Activated CD8-positive, alpha-beta T cell treated with anti-CD3 and anti-CD28 coated beads, Interleukin-2, amount 10 ng/mL, durations not matched to agents 7 days and 5 days (primary cell): Measurements from ENCODE around the gene KRT85. TPM values are rescaled to one million over a fixed set of nuclear protein-coding genes. Genes with fewer than 3 reads are reported as not detected.
"Not testable (repeated sequence)": the region's sequence is repeated elsewhere in the genome, so short reads cannot be mapped to it uniquely, and the experiment has no call there.

Experiments
- ATAC-seq: fragments of 150-1000 bp; cut with Tn5 transposase; one replicate; pipeline ENCODE4 v1.10.0; 2021; ENCODE audit warnings: moderate library complexity
- CTCF ChIA-PET: fragments of 350-600 bp; sonication (Branson Sonifier 250); formaldehyde crosslinking; loops from one replicate; lab custom pipeline; 2021; ENCODE audit warnings: antibody characterized with exemption; lab: Charles Lee
- POLR2A ChIA-PET: fragments of 350-600 bp; sonication (Branson Sonifier 250); formaldehyde crosslinking; loops from one replicate; lab custom pipeline; 2021; ENCODE audit warnings: antibody characterized with exemption; lab: Charles Lee
- DNase-seq: peaks from one replicate; pipeline ENCODE4 v3.0.0-alpha.2; 2020
- H3K27ac Mint-ChIP-seq: one replicate; pipeline ENCODE4 v1.8.0; 2021; ENCODE audit warnings: mild to moderate bottlenecking, mixed read lengths
- H3K27me3 Mint-ChIP-seq: one replicate; pipeline ENCODE4 v1.8.0; 2021; ENCODE audit warnings: low read depth, mixed read lengths
- H3K36me3 Mint-ChIP-seq: one replicate; pipeline ENCODE4 v1.8.0; 2021; ENCODE audit warnings: low read depth, mixed read lengths
- H3K4me1 Mint-ChIP-seq: one replicate; pipeline ENCODE4 v1.8.0; 2021; ENCODE audit warnings: low read depth, mixed read lengths
- H3K4me3 Mint-ChIP-seq: one replicate; pipeline ENCODE4 v1.8.0; 2021; ENCODE audit warnings: mild to moderate bottlenecking, mixed read lengths
- H3K9me3 Mint-ChIP-seq: one replicate; pipeline ENCODE4 v1.8.0; 2022; ENCODE audit warnings: mixed read lengths; ENCODE audit not compliant: insufficient read depth
- total RNA-seq, 2 experiments: library from RNA; stranded (reverse); gene quantifications; one replicate each; pipeline ENCODE4 v1.2.3, GENCODE V29; 2021

The KRT85 gene
- total RNA-seq, result not detected

DNA sequence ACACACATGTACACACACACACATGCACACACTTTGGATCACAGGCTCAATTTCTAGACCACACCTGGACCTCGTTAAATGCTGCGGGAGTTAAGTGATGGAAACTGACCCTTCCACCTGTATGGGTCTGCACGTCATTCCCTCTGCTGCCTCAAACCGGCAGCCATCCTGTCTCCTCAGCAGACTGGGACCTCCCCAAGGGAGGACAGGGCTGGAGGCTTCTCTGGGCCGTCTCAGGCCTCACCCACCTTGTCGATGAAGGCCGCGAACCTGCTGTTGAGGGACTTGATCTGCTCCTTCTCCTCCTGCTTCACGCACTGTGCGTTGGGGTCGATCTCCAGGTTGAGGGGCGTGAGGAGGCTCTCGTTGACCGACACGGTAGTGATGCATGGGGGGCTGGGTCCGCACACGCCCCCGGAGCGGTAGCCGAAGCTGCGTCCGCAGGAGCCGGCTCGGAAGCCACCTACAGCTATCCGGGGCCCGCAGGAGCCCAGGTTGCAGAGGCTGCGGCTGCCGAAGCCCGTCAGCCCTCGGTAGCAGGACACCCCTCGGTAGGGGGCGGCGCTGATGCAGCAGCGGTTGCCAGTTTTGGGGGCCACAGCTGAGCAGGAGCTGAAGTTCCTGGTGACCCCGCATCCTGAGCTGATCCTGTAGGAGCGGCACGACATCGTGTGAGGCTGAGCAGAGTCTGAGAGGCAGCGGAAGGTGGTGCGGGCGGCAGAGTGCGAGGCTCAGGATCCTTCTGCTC is at the start of gene KRT85:
TSS of gene KRT85 (minus strand) at position 744 of the 748 bp plus-strand sequence. CDS start at position 668, 76 bp downstream.
- no peak within 1 kb of the TSS for H3K4me3 Mint-ChIP-seq
- H3K4me1 Mint-ChIP-seq, result no peaks in the 10 kb centered on the region
- H3K27ac Mint-ChIP-seq, result no peak within 1 kb of the TSS
- ATAC-seq (no peak), DNase-seq (no peak)
- ChIA-PET CTCF (interaction anchor here (0.9 to 3.7 kb wide), 2 partner anchors 513 to 518 kb away, joined by 3 to 12 read pairs; no protein-coding TSS in a partner anchor), POLR2A (no interaction called here)
- H3K36me3 Mint-ChIP-seq, result no peaks in the 10 kb centered on the region
- H3K9me3 Mint-ChIP-seq, result no peaks in the 10 kb centered on the region
- peaks cover 14% of the 10 kb centered on the region for H3K27me3 Mint-ChIP-seq

- H3K36me3 Mint-ChIP-seq, result no peaks in the 10 kb centered on the region
- H3K27ac Mint-ChIP-seq, result no peak overlapping the region
- H3K4me1 Mint-ChIP-seq, result no peaks in the 10 kb centered on the region
- POLR2A ChIA-PET, result no interaction called here
- DNase-seq (no peak), ATAC-seq (no peak)
- H3K4me3 Mint-ChIP-seq, result no peak overlapping the region
- CTCF ChIA-PET, result no interaction called here
- H3K9me3 Mint-ChIP-seq, result no peaks in the 10 kb centered on the region
- H3K27me3 Mint-ChIP-seq, result peaks cover 14% of the 10 kb centered on the region
These were observed 49.5 kb upstream of the KRT85 start for GRCh38 chr12:52416795-52417194.

DNA sequence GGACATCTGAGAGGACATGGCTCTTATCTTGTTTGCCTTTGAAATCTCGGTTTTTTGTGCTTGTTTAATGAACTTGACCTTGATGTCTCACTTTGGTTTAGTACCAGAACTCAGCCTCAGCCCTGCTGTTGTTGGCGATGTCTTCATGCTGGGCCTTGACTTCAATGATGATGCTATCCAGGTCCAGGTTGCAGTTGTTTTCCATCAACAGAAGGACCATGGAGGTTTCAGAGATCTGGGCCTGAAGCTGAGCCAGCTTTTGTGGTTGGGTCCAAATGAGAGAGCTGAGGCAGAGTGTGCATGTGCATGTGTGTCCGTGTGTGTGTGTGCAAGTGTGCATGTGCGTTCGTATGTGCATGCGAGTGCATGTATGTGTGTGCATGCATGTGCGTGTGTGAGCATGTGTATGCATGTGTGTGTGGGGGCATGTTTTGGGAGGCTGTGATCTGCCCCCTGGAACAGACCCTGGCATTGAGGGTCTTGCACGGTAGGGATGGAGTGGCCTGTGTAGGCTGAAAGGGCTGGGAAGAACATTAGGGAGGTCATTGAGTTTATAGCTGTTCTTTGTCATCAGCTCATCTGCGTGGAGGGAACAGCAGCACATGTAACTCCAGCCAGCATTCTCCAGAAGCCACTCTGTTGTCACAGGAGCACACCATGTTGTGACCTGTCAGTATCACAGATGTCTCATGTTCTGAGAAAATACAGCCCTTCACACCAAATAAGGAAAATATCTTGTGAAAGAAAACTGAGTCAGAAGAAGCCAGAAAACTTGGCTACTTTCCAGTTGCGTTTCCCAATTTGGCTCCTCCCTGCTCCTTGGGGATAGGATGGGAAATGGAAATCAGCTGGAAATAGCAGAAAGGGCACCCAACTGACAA is 48.8 kb upstream of the KRT85 start:
- peaks cover 15% of the 10 kb centered on the region for H3K27me3 Mint-ChIP-seq
- ChIA-PET POLR2A (no interaction called here), CTCF (no interaction called here)
- no peaks in the 10 kb centered on the region for H3K36me3 Mint-ChIP-seq
- no peaks in the 10 kb centered on the region for H3K4me1 Mint-ChIP-seq
- no peaks in the 10 kb centered on the region for H3K9me3 Mint-ChIP-seq
- H3K27ac Mint-ChIP-seq, result no peak overlapping the region
- no peak for ATAC-seq
- no peak for DNase-seq
- no peak overlapping the region for H3K4me3 Mint-ChIP-seq

GRCh38 chr12:52414936-52415335 is 47.7 kb upstream of the KRT85 start:
- Mint-ChIP-seq H3K4me1 (no peaks in the 10 kb centered on the region), H3K27me3 (peaks cover 13% of the 10 kb centered on the region), H3K9me3 (no peaks in the 10 kb centered on the region), H3K4me3 (no peak overlapping the region), H3K27ac (no peak overlapping the region), H3K36me3 (no peaks in the 10 kb centered on the region)
- DNase-seq (no peak), ATAC-seq (no peak)
- ChIA-PET POLR2A (no interaction called here), CTCF (no interaction called here)

DNA sequence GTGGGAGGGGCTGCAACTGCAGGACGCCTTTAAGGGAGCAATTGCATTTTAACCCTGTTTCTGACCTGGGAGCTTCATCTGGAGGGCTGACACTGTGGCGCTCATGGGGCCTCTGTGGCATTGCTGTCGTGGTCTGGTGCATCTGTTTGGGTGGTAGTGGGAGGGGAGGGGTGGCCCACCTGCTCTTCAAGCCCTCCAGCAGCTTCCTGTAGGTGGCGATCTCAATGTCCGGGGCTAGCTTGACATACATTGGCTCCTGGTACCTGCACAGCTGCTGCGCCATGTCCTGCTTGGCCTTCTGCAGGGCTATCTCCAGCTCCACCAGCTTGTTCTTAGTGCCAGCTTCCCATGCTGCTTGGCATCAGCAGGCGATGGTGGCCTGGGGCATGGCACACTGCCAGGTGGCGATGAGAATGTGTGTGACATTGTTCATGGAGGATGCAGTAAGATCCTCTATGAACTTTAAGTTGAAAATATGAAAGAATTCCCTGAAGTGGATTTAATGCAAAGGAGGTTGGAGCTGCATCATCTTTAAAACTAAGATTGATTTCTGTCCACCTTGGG is 46.6 kb upstream of the KRT85 start:
- no peaks in the 10 kb centered on the region for H3K36me3 Mint-ChIP-seq
- no peaks in the 10 kb centered on the region for H3K9me3 Mint-ChIP-seq
- peaks cover 12% of the 10 kb centered on the region for H3K27me3 Mint-ChIP-seq
- ATAC-seq (no peak), DNase-seq (no peak)
- CTCF ChIA-PET, result interaction anchor here (0.9 kb wide), 1 partner anchor 14 kb away, joined by 3 read pairs; no protein-coding TSS in a partner anchor
- POLR2A ChIA-PET, result no interaction called here
- no peak overlapping the region for H3K4me3 Mint-ChIP-seq
- H3K4me1 Mint-ChIP-seq, result no peaks in the 10 kb centered on the region
- H3K27ac Mint-ChIP-seq, result no peak overlapping the region

GRCh38 chr12:52413202-52413601 is 45.9 kb upstream of the KRT85 start:
- no peaks in the 10 kb centered on the region for H3K4me1 Mint-ChIP-seq
- no peak for DNase-seq
- CTCF ChIA-PET, result no interaction called here
- no peaks in the 10 kb centered on the region for H3K36me3 Mint-ChIP-seq
- H3K4me3 Mint-ChIP-seq, result no peak overlapping the region
- H3K9me3 Mint-ChIP-seq, result no peaks in the 10 kb centered on the region
- H3K27ac Mint-ChIP-seq, result no peak overlapping the region
- POLR2A ChIA-PET, result no interaction called here
- ATAC-seq, result no peak
- peaks cover 15% of the 10 kb centered on the region for H3K27me3 Mint-ChIP-seq

GRCh38 chr12:52411815-52412214 is 44.5 kb upstream of the KRT85 start:
- POLR2A ChIA-PET, result no interaction called here
- CTCF ChIA-PET, result no interaction called here
- H3K9me3 Mint-ChIP-seq, result no peaks in the 10 kb centered on the region
- no peak for ATAC-seq
- H3K27me3 Mint-ChIP-seq, result peaks cover 15% of the 10 kb centered on the region
- no peak overlapping the region for H3K4me3 Mint-ChIP-seq
- no peaks in the 10 kb centered on the region for H3K36me3 Mint-ChIP-seq
- no peak for DNase-seq
- no peaks in the 10 kb centered on the region for H3K4me1 Mint-ChIP-seq
- no peak overlapping the region for H3K27ac Mint-ChIP-seq

DNA sequence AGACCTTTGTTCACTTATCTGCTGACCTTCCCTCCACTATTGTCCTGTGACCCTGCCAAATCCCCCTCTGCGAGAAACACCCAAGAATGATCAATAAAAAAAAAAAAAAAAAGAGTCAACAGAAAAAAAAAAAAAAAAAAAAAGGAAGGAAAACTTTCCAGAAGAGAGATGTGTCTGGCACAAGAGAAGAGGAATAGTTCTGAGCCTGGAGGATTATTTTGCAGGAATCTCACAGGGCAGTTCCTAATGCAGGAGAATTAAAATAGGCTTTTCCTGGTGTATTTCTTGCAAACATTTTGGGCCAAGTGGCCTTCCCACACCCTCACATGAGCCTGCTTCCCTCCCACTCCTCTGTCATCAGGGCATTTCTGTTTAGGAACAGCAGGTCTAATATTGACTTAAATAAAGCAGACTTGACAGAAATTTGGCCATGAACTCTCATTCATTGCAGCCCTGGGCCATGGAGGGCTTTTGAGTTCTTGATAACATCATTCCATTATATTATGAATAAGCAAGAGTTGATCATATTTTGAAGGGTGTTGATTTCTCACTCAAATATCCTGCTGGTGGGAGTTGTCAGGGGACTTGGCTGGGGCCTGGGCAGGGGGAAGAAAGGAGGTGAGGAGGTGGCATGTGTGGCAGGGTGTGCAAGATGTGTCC is 43.4 kb upstream of the KRT85 start:
- H3K4me3 Mint-ChIP-seq, H3K36me3 Mint-ChIP-seq, H3K4me1 Mint-ChIP-seq, DNase-seq, H3K27ac Mint-ChIP-seq, ATAC-seq, H3K9me3 Mint-ChIP-seq, POLR2A ChIA-PET, CTCF ChIA-PET: not testable (repeated sequence)
- peaks cover 11% of the 10 kb centered on the region for H3K27me3 Mint-ChIP-seq

DNA sequence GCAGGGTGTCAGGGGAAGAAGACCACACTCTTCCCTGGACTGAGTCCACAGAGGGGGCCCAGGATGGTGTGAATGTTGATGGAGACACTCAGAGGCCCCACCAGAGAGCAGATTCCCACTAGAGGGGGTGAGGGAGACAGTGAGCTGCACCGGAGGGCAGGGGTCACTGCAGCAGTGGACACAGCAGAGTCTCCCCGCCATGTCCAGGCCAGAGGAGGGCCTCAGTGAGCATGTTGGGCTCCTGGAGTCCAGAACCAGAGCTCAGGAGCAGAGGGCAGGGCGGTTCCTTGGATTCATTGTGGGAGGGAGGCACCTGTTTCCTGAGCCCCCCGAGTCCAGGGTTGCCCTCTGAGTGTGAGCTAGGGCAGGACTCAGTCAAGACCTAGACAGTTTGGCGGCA is 40.6 kb upstream of the KRT85 start:
- Mint-ChIP-seq H3K27ac (no peak overlapping the region), H3K9me3 (no peaks in the 10 kb centered on the region), H3K4me1 (no peaks in the 10 kb centered on the region), H3K36me3 (no peaks in the 10 kb centered on the region), H3K27me3 (peaks cover 7% of the 10 kb centered on the region), H3K4me3 (no peak overlapping the region)
- POLR2A ChIA-PET, result no interaction called here
- ATAC-seq, result no peak
- CTCF ChIA-PET, result interaction anchor here (1.4 kb wide), 1 partner anchor 12 kb away, joined by 3 read pairs; no protein-coding TSS in a partner anchor
- no peak for DNase-seq

DNA sequence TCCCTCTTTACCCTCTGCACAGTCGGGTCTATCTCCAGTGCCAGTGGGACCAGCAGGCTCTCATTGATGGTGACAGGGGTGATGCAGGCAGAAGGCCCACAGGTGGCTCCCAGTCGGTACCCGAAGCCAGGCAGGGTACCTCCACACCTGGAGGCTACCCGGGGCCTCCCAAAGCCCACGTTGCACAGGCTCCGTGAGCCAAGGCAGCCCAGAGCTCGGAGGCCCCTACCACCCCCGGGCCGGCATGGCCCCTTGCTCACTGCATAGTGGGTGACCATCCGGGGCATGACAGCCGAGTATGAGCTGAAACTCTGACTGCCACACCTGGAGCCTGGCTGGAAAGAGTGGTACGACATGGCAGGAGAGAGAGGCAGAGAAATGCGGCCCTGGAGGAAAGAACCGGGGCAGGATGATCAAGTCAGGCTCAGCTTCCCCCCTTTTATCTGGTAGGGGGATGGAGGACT is 38.7 kb upstream of the KRT85 start, which contains the start of gene KRT82:
TSS of gene KRT82 (minus strand) at position 414 of the 464 bp plus-strand sequence. CDS start at position 356, 58 bp downstream.
- Mint-ChIP-seq H3K36me3 (no peaks in the 10 kb centered on the region), H3K27me3 (peaks cover 4% of the 10 kb centered on the region), H3K9me3 (no peaks in the 10 kb centered on the region), H3K27ac (no peak within 1 kb of the TSS), H3K4me3 (no peak within 1 kb of the TSS), H3K4me1 (no peaks in the 10 kb centered on the region)
- ATAC-seq (no peak), DNase-seq (no peak)
- POLR2A ChIA-PET, result no interaction called here
- CTCF ChIA-PET, result no interaction called here

DNA sequence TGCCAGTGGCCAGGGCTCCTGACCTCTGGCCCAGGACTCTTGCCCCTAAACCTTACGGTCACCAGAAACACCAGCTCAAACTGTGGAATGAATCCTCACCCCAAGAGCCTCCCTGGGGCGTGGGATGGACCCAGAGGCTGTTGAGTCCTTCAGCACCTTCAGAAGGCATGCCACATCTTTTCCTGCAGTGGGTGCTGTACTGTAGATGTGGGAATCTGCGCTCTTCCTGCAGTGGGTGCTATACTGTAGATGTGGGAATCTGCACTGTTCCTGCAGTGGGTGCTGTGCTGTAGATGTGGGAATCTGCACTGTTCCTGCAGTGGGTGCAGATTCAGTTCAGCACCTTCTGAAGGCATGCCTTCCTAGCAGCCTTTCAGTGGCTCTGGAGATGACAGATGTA is 37.7 kb upstream of the KRT85 start:
- no peak for ATAC-seq
- H3K4me3 Mint-ChIP-seq, result no peak overlapping the region
- H3K36me3 Mint-ChIP-seq, result no peaks in the 10 kb centered on the region

More for the DNA sequence above, 37.7 kb upstream of the KRT85 start:
- no peaks in the 10 kb centered on the region for H3K4me1 Mint-ChIP-seq
- ChIA-PET CTCF (no interaction called here), POLR2A (no interaction called here)
- no peaks in the 10 kb centered on the region for H3K9me3 Mint-ChIP-seq
- peaks cover 4% of the 10 kb centered on the region for H3K27me3 Mint-ChIP-seq
- no peak overlapping the region for H3K27ac Mint-ChIP-seq
- no peak for DNase-seq
